GM12872 (cell line): ENCODE data around the gene DNAJC5.

ENCODE experiments used
- CTCF ChIP-seq: IDR thresholded peaks from 3 replicates; pipeline ENCODE4 v1.5.1; 2011; ENCODE audit warnings: low read depth, mild to moderate bottlenecking, low read length, moderate library complexity; ENCODE audit not compliant: insufficient read depth

Gene DNAJC5

GRCh38 chr20:63886921-63887320, 8.0 kb upstream of the DNAJC5 start:
- TF ChIP-seq CTCF: no peak

GRCh38 chr20:63889241-63890200, 5.4 kb upstream of the DNAJC5 start:
- no peak for TF ChIP-seq CTCF

- no peak for TF ChIP-seq CTCF
These were observed 4.7 kb upstream of the DNAJC5 start for GRCh38 chr20:63890201-63890576.

- no peak for TF ChIP-seq CTCF
These were observed 4.3 kb upstream of the DNAJC5 start for GRCh38 chr20:63890616-63891015.

- no peak for TF ChIP-seq CTCF
These were observed 3.6 kb upstream of the DNAJC5 start for GRCh38 chr20:63891061-63892002.

- no peak for TF ChIP-seq CTCF
These were observed 2.5 kb upstream of the DNAJC5 start for GRCh38 chr20:63892402-63892801.

- TF ChIP-seq CTCF: no peak
These were observed 948 bp upstream of the DNAJC5 start for GRCh38 chr20:63893999-63894357.
